ENCODE results near the gene NT5DC2.

NT5DC2 gene

DNA sequence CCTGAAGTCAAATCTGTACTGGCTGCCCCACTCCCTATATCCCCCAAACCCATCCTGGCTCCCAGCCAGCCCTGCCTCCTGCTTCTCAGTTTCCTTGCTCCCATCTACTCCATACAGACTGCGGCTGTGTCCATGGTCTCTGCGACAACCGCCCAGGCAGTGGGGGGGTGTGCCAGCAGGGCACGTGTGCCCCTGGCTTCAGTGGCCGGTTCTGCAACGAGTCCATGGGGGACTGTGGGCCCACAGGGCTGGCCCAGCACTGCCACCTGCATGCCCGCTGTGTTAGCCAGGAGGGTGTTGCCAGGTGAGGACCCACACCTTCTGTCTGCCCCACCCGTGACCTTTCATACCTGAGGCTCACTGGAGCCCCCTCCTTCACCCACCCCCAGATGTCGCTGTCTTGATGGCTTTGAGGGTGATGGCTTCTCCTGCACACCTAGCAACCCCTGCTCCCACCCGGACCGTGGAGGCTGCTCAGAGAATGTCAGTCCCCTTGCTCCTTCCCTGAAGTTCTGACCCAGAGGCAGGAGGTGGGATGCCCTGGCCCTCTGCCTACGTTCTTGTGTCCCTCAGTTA lies 23.8 kb downstream of the NT5DC2 start:
- DNase-seq (ENCODE audit: low read depth) = no peak

DNA sequence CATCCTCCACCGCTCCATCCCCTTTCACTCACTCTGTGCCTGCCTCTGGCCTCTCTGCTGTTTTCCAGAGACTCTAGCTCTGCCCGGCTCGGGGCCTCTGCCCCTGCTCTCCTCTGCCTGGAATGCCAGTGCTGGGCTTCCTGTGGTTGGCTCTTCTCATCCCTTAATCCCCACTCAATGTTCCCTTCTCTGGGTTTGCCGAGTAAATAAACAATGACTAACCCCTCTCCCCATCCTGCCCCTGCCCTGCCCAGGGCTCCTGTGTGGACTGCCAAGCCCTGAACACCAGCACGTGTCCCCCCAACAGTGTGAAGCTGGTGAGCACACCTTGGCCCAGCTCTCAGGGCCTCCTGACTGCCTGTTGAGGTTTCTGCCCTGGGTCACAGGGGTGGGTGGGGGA lies 26.3 kb downstream of the NT5DC2 start:
- DNase-seq (ENCODE audit: low read depth) = no peak

DNA sequence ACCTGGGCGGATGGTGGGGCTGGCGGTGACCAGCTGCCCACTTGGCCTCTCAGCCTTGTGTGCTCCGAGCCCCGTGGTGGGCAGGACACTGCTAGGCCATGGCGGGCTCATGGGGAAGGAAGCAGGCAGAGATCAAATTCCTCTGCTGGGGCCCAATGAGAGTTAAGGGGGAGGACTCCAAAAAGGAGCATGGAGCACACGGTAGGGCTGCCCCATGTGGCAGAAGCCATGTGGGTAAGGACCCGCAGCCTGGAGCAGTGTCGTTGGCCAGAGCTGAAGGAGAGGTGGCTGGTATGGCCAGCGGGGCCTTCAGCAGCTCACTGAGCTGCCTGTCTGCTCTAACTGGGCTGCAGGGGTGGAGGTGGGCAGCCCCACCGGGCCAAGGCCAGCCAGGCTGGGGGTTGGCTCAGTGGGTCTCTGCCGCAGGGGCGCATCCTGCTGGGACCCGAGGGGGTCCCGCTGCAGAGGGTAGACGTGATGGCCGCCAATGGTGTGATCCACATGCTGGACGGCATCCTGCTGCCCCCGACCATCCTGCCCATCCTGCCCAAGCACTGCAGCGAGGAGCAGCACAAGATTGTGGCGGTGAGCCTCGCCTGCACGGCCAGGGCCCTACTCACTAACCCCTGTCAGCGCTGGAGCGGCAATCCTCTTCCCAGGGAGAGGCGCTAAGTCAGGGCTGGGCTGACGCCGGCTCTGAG lies 27.2 kb downstream of the NT5DC2 start:
- DNase-seq (ENCODE audit: low read depth) = no peak

DNA sequence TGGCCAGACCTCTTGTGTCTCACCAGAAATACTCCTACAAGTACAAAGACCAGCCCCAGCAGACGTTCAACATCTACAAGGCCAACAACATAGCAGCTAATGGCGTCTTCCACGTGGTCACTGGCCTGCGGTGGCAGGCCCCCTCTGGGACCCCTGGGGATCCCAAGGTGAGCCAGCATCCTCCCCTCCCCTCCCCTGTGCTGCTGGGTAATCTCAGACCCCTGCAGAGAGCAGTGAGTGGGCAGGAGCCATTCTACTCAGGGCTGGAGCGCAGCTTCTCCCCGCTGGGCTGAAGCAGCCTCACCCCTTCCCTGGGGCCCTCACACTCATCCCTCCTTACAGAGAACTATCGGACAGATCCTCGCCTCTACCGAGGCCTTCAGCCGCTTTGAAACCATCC lies 28.7 kb downstream of the NT5DC2 start:
- DNase-seq (ENCODE audit: low read depth) = no peak

DNA sequence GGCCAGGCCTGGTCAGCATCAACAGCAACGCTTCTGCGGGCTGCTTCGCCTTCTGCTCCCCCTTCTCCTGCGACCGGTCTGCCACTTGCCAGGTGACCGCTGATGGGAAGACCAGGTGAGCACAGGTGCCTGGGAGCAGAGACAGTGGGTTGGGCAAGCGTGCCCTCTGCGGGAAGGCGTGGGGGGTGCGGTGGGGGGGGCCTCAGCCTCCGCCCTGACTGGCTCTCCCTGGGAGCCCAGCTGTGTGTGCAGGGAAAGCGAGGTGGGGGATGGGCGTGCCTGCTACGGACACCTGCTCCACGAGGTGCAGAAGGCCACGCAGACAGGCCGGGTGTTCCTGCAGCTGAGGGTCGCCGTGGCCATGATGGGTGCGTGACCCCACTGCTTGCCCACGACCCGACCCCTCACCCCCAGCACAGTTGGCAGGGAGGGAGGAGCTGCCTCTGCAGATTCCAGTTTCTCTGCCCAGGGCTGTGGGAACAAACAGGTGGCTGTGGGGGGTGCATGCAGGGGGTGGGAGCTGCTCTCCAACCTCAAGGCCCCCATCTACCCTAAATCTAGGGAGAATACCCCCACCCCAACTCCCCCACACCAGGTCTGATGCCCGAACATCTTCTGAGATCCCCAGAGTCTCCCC lies 29.8 kb downstream of the NT5DC2 start:
- DNase-seq (ENCODE audit: low read depth) = no peak

DNA sequence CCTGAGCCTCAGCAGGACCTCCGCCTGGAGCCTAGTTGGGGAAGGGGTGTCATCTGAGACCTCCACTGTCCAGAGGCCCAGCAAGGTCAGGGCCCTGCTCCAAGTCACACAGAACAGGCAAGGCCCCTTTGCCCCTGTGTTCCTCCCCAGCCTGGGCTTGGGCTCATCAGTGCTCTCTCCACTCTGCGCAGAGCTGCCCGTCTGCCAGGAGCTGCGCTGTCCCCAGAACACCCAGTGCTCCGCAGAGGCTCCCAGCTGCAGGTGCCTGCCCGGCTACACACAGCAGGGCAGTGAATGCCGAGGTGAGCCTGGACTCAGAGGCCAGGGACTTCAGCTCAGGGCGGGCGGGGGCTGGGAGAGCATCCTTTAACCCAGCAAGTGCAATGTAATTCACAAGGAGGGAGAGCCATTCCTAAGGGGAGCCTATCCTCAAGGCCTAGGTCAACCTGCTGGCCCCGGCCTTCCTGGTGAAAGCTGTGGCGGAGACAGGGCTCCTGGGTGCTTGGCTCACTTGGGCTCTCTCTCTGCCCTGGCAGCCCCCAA lies 30.8 kb downstream of the NT5DC2 start:
- DNase-seq (ENCODE audit: low read depth) = no peak

DNA sequence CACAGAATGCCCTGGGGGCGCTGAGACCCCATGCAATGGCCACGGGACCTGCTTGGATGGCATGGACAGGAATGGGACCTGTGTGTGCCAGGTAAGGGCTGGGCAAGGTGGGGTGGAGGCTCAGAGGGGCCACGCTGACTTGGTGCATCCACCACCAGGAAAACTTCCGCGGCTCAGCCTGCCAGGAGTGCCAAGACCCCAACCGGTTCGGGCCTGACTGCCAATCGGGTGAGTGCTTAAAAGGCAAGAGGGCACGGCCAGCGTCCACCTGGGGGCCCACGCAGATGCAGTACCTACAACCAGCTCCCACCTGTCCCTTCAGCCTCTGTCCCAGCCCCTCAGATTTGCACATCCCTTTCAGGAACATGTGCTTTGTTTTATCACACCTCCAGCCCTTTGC lies 31.7 kb downstream of the NT5DC2 start:
- DNase-seq (ENCODE audit: low read depth) = no peak

DNA sequence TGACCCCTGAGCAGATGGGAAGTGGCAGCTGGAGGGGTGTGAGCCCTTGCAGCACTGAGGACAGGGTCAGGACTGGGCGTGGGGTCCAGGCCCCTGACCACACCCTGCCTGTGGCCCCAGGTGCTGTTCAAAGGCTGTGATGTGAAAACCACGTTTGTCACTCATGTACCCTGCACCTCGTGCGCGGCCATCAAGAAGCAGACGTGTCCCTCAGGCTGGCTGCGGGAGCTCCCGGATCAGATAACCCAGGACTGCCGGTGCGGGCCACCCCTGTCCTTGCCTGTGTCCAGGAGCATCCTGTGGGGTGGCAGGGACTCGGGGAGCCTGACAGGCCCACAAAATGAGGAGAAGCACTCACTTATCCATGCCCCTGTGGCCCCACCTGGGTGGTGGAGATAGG lies 32.6 kb downstream of the NT5DC2 start:
- no peak for DNase-seq (ENCODE audit: low read depth)

DNA sequence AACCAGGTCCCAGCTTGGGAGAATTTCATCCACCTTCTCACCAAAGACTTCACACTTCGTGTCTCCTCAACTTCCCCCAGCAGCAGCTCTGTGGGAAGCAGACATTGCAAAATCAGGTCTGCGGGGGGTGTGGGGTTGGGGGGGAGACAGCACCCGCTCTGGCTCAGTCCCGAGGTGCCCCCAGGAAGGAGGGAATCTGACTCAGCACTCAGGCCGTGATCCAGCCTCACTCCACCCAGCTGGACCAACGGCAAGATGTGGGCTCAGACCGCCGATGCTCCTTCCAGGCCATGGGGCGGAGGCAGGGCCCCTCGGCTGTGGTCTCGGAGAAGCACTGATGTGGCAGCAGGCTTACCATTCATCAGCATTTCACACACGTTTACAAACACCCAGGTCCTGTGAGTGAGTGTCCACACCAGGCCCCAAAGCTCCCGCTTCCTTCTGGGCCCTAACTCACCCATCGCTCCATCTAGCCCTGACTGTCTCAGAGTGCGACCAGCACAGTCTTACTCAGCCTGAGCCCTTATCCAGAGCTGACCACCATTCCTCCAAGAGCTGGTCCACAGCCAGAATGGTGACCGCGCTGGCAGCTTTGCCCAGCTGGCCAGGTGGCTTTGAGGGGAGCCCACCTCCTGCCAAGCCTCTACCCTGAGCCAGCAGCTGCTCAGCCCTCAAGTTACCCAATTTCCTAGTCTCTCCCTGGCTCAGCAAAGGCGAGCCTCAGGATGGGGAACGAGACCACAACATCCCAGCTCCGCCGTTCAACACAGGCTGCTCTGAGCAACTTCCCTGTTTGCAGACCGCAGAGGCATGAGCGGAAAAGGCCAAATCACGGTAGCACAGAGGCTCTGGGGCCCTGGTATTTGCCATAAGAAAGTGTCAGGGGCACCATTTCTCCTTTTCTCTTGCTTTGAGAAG lies 35.3 kb downstream of the NT5DC2 start:
- no peak for DNase-seq (ENCODE audit: low read depth)

DNA sequence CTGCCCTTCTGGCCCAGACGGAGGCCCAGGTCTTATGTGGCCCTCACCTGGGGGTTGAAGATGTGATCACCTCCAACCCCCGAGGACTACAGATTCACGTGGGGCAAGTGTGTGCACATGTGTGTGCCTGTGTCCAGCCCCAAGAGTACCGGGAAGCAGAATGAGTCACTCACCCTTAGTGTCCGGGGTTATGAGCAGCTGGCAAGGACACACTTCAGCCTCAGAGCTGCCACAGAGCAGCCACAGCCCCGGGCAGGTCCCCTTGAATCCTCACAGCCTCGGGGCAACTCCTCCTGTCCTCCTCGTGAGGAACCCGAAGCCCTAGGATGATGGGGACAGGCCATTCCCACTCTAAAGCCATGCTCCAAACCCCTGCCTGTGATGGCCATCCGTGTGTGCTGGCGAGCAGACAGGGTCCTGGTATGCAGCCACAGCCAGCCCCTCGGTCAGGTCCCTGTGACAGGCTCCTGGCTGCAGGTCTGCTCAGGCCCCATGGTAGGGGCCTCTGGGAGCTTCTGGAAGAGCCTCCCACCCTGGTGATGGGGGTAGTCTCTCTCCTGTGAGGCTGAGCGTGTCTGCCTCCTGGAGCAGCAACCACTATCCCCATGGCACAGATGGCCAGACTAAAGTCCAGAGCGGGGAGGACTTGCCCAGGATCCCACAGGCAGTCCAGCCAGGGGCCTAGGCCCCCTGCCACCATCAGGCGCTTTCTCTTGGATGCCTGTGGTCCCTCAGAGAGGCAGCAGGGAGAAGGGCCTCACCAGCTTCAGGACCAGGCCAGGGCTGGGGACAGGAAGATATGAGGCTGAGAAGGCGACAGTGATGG lies 37.7 kb downstream of the NT5DC2 start:
- DNase-seq (ENCODE audit: low read depth) = no peak

DNA sequence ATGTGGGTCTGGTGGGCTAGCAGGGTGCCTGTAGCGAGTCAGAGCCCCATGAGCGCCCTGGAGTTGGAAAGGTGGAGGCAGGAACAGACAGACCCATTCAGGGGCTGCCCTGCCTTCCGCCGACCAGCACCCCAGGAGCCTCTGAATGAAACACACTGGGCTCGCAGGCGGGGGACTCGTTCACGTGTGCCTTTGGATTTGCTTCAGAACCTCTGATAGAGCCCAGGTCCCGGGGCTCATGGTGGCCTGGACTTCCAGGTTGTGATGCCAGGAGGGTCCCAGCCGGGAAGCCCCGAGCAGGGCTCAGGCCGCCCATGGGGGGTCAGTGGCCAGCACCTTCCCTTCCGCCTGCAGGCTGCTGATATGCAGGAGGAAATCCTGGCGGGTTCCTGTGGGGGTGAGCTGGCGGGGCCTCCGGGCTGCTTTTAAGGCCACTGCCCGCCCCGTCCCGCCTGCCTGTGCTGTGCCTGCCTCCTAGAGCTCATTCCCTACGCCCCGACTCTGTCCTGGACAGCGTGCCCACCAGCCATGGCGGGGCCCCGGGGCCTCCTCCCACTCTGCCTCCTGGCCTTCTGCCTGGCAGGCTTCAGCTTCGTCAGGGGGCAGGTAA lies 38.7 kb downstream of the NT5DC2 start, which contains the start of gene STAB1:
TSS of gene STAB1 (plus strand) at position 453 of the 610 bp plus-strand sequence. CDS start at position 529, 76 bp downstream.
- no peak for DNase-seq (ENCODE audit: low read depth)

DNA sequence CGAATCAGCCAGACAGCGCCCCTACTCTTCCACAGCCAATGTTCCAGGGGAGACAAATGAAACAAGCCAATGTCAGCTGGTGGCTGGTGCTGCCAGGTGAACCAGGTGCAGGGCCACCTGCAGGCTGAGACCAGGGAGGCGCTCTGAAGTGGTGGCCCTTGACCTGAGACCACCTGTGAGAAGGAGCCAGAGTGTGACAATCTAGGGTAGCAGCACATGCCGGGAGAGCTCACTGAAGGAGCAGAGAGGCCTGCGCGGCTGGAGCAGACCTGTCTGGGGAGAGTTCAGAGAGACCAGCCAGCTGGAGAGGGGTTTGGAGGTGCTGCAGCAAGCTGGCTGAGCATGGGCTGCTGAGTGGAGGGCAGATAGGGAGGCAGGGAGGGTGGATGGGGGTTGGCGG lies 39.2 kb downstream of the NT5DC2 start:
- DNase-seq (ENCODE audit: low read depth) = no peak

DNA sequence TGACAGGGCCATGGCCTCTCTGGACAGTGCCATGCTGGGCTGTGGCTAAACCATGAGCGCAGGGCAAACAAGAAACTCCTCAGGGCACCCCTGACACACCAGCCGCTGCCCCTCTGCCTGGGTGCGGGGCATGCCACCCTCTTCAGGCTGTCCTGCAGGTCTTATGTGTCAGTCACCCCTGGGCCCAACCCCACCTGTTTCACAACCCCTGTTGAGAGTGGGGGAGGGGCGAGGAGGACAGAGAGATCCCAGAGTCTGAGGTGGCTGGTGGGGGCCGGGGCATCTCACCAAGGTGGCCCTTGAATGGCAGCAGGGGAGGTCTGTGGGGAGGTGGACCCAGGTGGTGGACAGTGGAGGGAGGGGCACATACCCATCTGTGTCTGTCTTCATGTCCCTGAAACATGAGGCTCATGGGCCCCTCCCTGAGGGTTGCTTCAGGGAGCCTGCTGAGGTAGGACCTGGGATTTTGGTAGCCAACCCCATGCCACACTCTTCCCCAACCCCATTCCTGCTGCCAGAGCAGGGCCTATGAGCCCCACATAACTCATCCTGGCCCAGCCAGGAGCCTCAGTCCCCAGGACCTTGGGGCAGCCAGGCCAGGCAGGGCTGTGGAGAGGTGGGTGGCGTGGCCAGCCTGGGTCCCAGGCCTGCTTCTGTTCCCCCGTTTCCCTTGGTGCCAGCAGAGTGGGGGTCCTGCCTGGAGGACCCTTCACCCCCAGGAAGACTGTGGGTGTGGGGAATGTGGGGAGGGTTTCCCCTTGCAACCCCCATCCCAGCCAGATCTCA lies 40.2 kb downstream of the NT5DC2 start:
- DNase-seq (ENCODE audit: low read depth) = no peak

DNA sequence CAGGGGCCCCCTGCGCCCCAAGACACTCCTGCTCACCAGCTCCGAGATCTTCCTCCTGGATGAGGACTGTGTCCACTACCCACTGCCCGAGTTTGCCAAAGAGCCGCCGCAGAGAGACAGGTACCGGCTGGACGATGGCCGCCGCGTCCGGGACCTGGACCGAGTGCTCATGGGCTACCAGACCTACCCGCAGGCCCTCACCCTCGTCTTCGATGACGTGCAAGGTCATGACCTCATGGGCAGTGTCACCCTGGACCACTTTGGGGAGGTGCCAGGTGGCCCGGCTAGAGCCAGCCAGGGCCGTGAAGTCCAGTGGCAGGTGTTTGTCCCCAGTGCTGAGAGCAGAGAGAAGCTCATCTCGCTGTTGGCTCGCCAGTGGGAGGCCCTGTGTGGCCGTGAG lies 41.6 kb downstream of the NT5DC2 start:
- DNase-seq (ENCODE audit: low read depth) = no peak

DNA sequence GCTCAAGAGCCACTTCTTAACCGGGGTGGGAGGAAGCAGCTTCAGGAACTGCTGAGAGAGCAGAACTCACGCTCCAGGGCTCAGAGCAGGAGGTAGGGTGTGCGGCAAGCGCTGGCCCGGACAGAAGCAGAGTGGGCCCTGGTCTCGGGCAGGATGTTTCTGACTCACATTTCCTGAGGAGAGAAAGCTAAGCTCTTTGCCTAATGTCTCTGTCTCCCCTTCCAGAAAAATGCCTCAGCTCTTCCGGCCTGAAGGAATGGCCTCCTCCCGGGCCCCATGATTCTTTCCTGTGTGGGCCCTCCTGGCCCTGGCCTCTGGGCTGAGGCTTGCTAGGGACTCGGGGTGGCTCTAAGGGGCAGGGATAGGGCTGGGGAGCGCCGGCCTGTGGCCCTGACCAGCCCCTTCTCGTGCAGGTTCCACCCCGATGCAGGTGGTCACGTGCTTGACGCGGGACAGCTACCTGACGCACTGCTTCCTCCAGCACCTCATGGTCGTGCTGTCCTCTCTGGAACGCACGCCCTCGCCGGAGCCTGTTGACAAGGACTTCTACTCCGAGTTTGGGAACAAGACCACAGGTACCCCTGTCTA lies 42.6 kb downstream of the NT5DC2 start:
- no peak for DNase-seq (ENCODE audit: low read depth)

DNA sequence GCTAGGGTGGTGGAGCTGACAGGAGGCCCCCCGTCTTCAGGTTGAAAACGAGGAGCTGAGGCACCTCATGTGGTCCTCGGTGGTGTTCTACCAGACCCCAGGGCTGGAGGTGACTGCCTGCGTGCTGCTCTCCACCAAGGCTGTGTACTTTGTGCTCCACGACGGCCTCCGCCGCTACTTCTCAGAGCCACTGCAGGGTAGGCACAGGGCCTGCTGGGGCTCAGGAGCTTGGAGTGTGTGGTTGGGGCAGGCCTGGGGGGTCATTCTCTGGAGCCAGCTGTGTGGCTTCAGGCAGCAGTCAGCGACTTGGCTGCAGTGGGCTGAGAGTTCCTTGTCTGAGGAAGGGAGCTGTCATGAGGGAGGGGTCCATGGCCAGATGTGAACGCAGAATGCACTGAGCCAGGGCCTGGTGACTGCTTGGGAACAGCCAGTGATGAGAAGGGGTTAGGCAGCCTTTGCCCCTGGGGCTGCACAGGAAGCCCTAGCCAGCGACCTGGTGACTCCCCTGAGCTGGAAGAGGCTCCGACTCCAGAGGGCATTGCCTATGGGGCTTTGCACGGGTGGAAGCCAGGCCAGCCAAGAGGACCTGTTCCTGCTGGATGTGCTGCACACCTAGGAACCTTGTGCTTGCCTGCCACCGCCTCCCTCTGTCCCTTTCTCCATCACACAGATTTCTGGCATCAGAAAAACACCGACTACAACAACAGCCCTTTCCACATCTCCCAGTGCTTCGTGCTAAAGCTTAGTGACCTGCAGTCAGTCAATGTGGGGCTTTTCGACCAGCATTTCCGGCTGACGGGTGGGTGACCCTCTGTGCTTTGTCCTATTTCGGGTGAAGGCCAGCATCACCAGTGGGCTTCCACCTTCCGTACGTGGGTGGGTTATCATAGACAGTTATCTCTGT lies 43.4 kb downstream of the NT5DC2 start:
- DNase-seq (ENCODE audit: low read depth) = no peak

DNA sequence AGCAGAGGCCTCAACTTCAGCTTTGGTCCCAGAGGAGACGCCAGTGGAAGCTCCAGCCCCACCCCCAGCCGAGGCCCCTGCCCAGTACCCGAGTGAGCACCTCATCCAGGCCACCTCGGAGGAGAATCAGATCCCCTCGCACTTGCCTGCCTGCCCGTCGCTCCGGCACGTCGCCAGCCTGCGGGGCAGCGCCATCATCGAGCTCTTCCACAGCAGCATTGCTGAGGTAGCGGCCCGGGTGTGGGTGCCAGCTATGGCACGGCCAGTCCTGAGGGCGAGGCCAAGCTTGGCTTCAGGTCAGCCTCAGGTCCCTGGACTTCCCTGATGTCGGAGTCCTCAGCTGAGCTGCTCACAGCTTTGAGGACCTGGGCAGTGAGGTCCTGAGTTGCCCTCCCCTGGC lies 44.2 kb downstream of the NT5DC2 start:
- no peak for DNase-seq (ENCODE audit: low read depth)

DNA sequence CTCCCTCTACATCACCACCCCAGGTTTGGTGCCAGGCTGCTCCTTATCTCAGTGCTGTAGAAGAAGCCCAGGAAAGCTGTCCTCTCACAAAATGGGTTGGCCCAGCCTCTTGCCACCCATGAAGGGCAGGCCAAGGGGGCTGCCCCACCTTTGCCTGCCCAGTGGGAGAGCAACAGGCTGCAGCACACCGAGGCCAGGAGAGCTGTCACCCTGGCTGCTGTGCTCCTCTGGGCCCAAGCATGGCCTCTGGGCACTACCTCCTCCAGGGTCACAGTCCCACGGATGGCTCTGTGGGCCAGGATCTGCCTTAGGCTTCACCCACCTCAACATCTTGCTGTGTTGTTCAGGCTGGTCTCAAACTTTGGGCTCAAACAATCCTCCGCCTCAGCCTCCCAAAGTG lies 44.9 kb downstream of the NT5DC2 start:
- DNase-seq (ENCODE audit: low read depth) = no peak
